Prostate gland (tissue), 2 donors: ENCODE results near the gene ERICH3.

ENCODE experiments used
- POLR2A ChIP-seq: fragments of 450-650 bp; IDR thresholded peaks from one replicate; pipeline ENCODE4 v1.6.1; 2016; ENCODE audit warnings: antibody characterized with exemption, mild to moderate bottlenecking
- TF ChIP-seq, protein P1 (sequence below), 4 experiments: fragments of 200-600 bp in 2 of 4; fragments of 450-650 bp in 2 of 4; sonication (generic) in 2 of 4; IDR thresholded peaks; 1 replicate in 3 of 4; 2 replicates in 1 of 4; pipeline ENCODE4 v1.5.1; 2016 to 2019; ENCODE audit warnings: antibody characterized with exemption in 4 of 4, mild to moderate bottlenecking in 2 of 4, moderate library complexity in 2 of 4

- TF ChIP-seq, protein P1, sequence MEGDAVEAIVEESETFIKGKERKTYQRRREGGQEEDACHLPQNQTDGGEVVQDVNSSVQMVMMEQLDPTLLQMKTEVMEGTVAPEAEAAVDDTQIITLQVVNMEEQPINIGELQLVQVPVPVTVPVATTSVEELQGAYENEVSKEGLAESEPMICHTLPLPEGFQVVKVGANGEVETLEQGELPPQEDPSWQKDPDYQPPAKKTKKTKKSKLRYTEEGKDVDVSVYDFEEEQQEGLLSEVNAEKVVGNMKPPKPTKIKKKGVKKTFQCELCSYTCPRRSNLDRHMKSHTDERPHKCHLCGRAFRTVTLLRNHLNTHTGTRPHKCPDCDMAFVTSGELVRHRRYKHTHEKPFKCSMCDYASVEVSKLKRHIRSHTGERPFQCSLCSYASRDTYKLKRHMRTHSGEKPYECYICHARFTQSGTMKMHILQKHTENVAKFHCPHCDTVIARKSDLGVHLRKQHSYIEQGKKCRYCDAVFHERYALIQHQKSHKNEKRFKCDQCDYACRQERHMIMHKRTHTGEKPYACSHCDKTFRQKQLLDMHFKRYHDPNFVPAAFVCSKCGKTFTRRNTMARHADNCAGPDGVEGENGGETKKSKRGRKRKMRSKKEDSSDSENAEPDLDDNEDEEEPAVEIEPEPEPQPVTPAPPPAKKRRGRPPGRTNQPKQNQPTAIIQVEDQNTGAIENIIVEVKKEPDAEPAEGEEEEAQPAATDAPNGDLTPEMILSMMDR (IDR thresholded peaks at IDR 0.05), result no peak
- no peak for TF ChIP-seq POLR2A
Observed at GRCh38 chr1:74590288-74590687, 83.3 kb downstream of the ERICH3 start.
